NCI-H748 (cell line): ENCODE results near the gene LRRC28.

Source experiments
- DNase-seq: peaks from one replicate; lab custom pipeline; 2025; ENCODE audit not compliant: unreplicated experiment; lab: John Stamatoyannopoulos, UW

LRRC28 gene

GRCh38 chr15:99341786-99342185 lies 90.5 kb downstream of the LRRC28 start:
- DNase-seq, result no peak

GRCh38 chr15:99343208-99343607 lies 91.9 kb downstream of the LRRC28 start:
- no peak for DNase-seq

- DNase-seq, result no peak
Observed at GRCh38 chr15:99343881-99344551, 92.7 kb downstream of the LRRC28 start.

- DNase-seq, result no peak
Observed at GRCh38 chr15:99344639-99345038, 93.4 kb downstream of the LRRC28 start.

DNA sequence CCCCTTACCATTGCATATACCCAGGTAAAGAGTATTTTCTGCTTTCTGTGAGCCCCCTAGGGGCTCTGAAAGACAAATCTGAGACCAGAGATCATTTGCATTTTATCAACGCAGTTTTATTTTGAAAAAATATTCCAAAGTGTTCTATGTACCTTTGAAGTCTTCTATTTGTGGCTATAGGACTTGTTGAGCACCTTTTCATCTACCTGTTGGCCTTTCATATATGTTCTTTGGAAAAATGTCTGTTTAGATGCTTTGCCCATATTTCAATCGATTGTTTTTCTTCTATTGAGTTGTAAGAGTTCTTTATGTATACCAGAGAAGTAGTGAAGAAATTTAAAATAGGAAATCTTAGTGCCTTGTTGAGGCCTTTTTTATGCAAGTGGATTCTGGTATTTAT lies 94.0 kb downstream of the LRRC28 start:
- DNase-seq, result no peak

DNA sequence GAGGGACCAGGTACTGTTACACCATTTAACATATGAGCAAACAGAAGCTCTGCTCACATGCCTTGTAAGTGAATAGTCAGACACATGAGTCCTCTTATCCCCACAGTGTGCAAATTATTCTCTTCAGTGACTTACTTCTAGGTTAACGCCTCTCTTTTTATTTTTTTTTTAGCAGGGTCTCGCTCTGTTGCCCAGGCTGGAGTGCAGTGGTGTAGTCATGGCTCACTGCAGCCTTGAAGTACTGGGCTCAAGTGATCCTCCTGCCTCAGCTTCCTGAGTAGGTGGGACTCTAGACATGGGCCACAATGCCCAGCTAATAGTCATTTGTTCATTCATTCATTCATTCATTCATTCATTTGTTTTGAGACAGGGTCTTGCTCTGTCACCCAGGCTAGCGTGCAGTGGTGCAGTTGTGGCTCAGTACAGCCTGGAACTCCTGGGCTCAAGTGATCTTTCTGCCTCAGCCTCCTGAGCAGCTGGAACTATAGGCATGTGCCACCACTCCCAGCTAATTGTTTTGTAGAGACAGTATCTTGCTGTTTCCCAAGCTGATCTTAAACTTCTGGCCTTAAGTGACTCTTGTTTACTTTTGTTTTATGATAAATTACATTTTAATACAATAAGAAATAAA lies 94.7 kb downstream of the LRRC28 start:
- no peak for DNase-seq

DNA sequence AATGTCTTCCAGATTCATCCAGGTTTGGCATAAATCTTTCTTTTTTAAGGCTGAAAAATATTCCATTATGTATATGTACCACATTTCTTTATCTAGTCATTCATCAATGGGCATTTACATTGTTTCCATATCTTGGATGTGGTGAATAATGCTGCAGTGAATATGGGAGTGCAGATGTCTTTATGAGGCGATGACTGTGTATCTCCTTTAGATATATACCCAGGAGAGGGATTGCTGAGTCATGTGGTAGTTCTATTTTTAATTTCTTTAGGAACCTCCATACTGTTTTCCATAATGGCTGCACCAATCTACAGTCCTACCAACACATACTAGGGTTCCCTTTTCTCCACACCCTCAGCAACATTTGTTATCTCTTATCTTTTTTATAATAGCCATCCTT lies 96.3 kb downstream of the LRRC28 start:
- DNase-seq, result no peak

- no peak for DNase-seq
Observed at GRCh38 chr15:99348412-99348811, 97.1 kb downstream of the LRRC28 start.

DNA sequence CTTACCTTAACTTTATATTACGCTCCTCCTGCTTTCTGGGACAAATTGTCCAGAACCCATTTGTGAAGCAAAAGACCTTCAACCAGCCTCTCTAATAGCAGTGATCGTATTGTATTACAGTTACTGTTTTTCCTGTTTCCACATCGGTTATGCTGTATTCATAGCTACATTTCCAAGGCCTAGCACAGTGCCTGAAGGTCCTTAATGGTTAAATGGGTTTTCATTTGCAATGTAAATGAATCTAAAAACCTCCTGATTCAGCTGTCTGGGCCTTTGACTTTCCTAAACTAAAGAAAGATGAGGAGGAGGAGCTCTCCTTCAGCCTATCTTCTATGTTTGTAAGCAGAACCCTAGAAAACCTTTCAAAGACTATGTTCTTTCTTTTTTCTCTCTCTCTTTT lies 99.1 kb downstream of the LRRC28 start:
- no peak for DNase-seq

DNA sequence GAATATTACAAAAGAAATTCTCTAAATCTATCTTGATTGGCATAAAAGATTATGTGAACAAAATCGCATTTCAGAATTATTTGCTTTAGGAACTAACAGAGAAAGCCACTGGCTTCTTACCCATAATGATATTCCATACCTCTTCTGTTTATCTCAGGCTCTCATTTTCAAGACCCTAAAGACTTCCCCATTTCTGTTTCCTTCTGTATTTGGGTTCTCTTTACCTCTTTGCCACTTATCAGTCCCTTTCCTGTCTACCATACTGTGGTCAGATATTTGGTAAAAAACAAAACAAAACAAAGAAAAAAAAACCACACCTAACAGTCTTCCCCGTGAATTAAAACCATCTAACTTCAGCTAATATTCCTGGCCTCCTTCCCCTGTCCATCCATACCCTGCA lies 108.5 kb downstream of the LRRC28 start:
- no peak for DNase-seq

DNA sequence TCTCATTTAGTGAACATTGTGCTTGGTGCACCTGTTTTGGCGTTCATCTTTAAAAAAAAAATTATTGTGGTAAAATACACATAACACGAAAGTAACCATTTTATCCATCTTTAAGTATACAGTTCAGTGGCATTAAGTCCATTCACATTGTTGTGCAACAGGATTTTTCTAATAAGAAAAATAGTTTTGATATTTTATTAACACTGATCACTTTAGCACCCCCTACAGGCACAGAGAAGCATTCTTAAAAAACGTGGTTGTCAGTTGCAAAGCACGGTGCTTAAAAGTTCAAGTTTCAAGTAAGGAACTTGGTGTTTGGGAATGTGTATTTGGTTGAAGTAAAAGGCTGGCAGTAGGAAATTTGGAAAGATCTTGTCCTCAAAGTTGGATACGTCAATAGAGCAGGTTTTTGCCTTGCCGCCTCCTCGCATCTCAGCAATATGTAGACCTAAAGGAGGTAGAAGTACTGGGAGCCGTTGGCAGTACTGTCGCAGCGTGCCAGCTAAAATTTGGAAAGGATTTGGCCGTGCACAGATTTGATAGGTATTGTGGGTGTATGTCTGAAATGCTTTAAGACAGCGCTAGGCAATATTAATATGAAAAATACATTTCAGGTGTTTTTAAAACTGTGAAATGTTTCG lies 110.4 kb downstream of the LRRC28 start:
- DNase-seq, result no peak

DNA sequence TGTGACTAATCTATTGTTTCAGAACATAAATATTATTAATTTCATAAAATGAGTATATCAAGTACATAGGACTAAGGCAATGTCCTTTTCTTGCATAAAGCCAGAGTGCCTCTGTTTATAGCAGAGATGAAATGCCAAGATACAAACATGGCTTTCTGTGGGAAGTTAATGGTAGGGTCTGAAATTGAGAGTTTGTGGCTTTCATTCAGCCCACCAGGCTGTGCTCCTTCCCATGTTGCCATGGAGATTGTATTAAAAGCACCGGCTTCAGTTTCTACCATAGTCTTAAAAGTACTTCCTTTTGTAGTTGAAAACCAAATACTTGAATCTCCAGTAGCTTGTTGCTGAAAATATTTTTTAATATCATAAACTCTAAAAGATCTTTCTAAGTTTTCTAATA lies 114.0 kb downstream of the LRRC28 start:
- DNase-seq, result no peak

GRCh38 chr15:99366013-99366412 lies 114.7 kb downstream of the LRRC28 start:
- DNase-seq, result no peak

- no peak for DNase-seq
Observed at GRCh38 chr15:99368743-99369142, 117.5 kb downstream of the LRRC28 start.

- DNase-seq, result no peak
Observed at GRCh38 chr15:99369196-99369595, 117.9 kb downstream of the LRRC28 start.

GRCh38 chr15:99371180-99372103 lies 120.2 kb downstream of the LRRC28 start:
- DNase-seq, result no peak

GRCh38 chr15:99385005-99385669 lies 133.9 kb downstream of the LRRC28 start:
- DNase-seq, result no peak

DNA sequence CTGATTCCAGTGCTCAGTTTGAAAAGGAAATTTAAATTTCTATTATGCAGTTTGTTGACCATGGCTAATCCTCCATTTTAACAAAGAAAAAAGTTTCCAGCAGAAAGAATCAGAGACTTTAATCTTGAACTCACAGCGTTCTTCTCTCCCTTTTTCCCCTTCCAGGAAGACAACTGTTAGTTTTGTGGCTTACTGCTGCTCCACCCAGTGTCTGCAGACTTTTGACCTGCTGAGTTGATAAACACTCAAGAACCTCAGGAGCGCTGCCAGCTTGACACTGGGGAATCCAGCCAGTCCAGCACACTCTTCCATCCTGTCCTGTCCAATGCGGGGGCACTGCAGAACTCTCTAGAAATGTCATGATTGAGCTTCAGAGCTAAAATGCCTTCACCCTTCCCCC lies 134.6 kb downstream of the LRRC28 start:
- no peak for DNase-seq

DNA sequence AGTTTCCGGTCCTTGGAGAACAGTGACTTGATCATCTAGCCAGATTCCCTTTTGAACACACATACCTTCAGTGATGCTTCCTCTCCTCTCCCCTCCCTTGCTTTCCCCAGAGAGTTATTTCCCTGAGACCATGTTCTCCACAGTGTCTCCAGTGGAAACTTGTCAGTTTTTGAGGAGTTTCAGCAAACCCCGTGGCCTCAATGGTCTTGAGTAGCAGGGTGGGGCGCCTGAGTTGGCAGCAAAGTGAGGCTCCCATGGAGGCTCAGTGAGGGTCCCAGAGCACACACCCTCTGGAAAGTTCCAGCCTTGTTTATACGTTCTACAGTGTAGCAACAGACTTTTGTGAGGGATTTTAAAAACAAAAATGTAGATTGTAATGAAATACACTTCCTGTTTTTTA lies 135.1 kb downstream of the LRRC28 start:
- DNase-seq, result no peak

DNA sequence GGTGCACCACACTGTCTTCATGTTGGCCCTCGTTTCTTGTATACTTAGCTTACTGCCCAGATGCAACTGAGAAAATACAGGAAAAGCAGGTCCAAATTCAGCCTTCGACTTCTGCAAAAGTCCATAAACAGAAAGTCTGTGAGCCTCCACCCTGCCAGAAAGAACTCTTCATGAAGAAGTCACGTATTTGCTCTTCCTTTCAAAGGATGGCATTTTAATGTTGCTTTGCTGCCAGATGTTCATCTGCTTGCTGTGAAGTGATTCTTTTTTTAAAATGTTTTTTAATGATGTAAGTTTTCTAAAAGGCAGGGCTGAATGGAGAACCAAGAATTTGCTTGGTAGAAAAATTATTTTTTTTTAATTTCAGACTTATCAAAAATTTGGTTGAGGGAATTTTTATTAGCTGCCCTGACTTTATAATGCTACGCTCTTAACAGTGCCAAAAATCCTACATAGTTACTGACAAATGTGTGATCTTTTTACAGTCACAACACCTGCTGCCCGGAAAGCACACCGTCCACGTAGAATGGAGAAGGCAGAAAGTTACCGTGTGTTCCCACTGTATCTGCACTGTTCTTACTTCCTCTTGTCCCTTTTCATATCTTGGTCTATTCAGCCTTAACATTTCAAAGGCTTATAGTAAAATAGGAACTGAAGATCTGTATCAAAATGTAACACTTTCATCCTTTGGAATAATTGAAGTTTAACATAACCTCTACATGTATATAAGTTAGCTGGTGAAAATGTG lies 136.3 kb downstream of the LRRC28 start:
- DNase-seq, result no peak
